Pancreas (tissue), 10 donors: ENCODE measurements around the gene IFNL1. TPM values are rescaled to one million over a fixed set of nuclear protein-coding genes. Genes with fewer than 3 reads are reported as not detected.

Experiments
- ATAC-seq, 4 donors: fragments of 200-7000 bp; cut with Tn5 transposase; one replicate each; pipeline versions ENCODE4 v1.8.0 to v1.9.1; 2020; ENCODE audit warnings: mild to moderate bottlenecking in 4 of 4, moderate library complexity in 4 of 4
- DNase-seq, 6 donors: peaks; one replicate each; pipeline ENCODE4 v3.0.0-alpha.2; 2020
- FAIRE-seq: peaks from 2 replicates; lab custom pipeline; 2012; peaks lifted over from hg19 to GRCh38; lab: Jason Lieb, UNC
- H3K27ac ChIP-seq, 4 donors: fragments of 200-600 bp; sonication (generic); 1 replicate in 3 of 4; 2 replicates in 1 of 4; pipeline versions ENCODE4 v1.5.0 to v1.8.0; 2020
- H3K27me3 ChIP-seq, 4 donors: fragments of 200-600 bp; one replicate each; pipeline ENCODE4 v1.8.0; 2021
- H3K36me3 ChIP-seq, 3 donors: fragments of 200-600 bp; sonication (generic) in 1 of 3; one replicate each; pipeline versions ENCODE4 v1.5.0 to v1.8.0; 2020 to 2021
- H3K4me1 ChIP-seq, 3 donors: fragments of 200-600 bp; one replicate each; pipeline ENCODE4 v1.8.0; 2021
- H3K4me3 ChIP-seq, 4 donors: fragments of 200-600 bp; sonication (generic) in 2 of 4; one replicate each; pipeline versions ENCODE4 v1.5.0 to v1.8.0; 2020 to 2021
- H3K9me3 ChIP-seq, 4 donors: fragments of 200-600 bp; one replicate each; pipeline ENCODE4 v1.8.0; 2021
- WGBS, 2 donors: extraction: QIAGEN DNeasy Blood & Tissue Kit; methylation state at CpG; one replicate each; pipeline ENCODE4 v1.1.7; 2013; 5-methylcytosine and 5-hydroxymethylcytosine counted together
- intact Hi-C, 3 donors: fragments of 100-400 bp; cut with DNase I; formaldehyde crosslinking; loops; one replicate each; pipeline versions ENCODE4 v1.11.1 to v1.14.2; 2022
- polyA plus RNA-seq, 2 donors: library from polyadenylated mRNA; stranded (reverse); fragments of 200-250 nt; gene quantifications; one replicate each; pipeline ENCODE4 v1.2.3, GENCODE V29; 2013
- total RNA-seq, 6 donors: library from RNA; stranded (reverse); fragmentation: NEBNext Ultra II Directional in 4 of 6; extraction: Animal tissue kit (Norgen Biotek cat#: 25700) in 4 of 6; gene quantifications; one replicate each; pipeline versions ENCODE4 v1.2.1 to v1.2.4, GENCODE V29; 2021 to 2023
- TF ChIP-seq, protein P1 (sequence below), 4 donors: fragments of 200-600 bp; sonication (generic) in 3 of 4; IDR thresholded peaks; one replicate each; pipeline versions ENCODE4 v1.5.0 to v1.8.0; 2021; ENCODE audit warnings: antibody characterized with exemption in 4 of 4
- donor health status: healthy with polysubstance abuse.
- donor health status: DM: no; HTN: no; CAD: no; lungs with moderate emphysema.
- donor health status: DM: no; HTN: no; CAD: no.
- donor health status: control.
- donor health status: control.
- donor health status: Bipolar disorder and iron deficiency.
- donor health status: DM: yes; HTN: yes; CAD: no.
- donor health status: DM: no; HTN: no; CAD: no.
- donor health status: DM: no; HTN: no; CAD: no.
- donor health status: DM: yes; HTN: yes; CAD: no.

Gene IFNL1
- total and polyA plus RNA-seq, 8 donors = not detected

DNA sequence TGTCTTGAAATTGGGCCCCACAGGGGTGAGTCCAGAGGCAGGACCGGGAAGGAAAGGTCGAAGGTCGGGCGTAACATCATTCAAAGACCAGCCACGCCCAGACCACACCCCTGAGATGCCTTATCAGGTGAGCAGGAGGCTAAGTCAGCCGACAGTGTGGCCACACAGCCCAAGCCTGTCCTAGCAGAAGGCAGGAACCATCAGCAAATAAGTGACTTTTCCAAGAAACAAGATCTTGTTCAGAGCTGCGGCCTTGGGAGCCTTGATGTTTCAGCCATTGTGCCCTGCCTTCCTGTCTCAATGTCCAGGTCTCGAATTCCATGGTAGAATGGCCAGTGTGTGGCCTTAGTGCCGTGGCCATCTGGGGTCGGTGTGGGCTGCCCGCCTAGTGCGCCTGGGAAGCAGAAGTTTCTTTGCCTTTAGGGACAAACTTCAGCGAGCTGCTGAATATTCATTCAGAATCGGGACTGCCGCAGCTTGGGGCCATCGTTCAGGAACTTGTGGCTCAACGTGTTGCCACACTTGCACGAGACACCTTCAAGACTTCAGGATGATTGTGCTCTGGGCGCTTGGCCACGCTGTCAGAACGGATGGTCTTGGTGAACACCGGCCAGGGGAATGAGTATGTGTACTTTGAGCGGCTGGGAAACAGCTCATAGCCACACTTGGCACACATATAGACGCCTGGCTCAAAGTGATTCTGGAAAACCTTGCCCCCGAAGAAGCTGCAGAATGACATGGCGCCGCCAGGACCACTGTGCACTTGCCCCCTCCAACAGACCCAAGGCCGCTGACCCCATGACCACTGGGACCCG lies 41.5 kb upstream of the IFNL1 start:
- WGBS, 2 donors = 85 to 86% methylated on average over 29 of the region's 29 CpGs
- Histone ChIP-seq H3K4me3 (no peak overlapping the region), H3K36me3 (no peaks in the 10 kb centered on the region), H3K4me1 (no peaks in the 10 kb centered on the region), H3K27me3 (no peaks in the 10 kb centered on the region), H3K9me3 (no peaks in the 10 kb centered on the region), H3K27ac (no peak overlapping the region)
- intact Hi-C loops = no loop called here
- TF ChIP-seq, protein P1, sequence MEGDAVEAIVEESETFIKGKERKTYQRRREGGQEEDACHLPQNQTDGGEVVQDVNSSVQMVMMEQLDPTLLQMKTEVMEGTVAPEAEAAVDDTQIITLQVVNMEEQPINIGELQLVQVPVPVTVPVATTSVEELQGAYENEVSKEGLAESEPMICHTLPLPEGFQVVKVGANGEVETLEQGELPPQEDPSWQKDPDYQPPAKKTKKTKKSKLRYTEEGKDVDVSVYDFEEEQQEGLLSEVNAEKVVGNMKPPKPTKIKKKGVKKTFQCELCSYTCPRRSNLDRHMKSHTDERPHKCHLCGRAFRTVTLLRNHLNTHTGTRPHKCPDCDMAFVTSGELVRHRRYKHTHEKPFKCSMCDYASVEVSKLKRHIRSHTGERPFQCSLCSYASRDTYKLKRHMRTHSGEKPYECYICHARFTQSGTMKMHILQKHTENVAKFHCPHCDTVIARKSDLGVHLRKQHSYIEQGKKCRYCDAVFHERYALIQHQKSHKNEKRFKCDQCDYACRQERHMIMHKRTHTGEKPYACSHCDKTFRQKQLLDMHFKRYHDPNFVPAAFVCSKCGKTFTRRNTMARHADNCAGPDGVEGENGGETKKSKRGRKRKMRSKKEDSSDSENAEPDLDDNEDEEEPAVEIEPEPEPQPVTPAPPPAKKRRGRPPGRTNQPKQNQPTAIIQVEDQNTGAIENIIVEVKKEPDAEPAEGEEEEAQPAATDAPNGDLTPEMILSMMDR (IDR thresholded peaks at IDR 0.05) = no peak
- ATAC-seq = no peak
- no peak for DNase-seq
- FAIRE-seq = no peak

DNA sequence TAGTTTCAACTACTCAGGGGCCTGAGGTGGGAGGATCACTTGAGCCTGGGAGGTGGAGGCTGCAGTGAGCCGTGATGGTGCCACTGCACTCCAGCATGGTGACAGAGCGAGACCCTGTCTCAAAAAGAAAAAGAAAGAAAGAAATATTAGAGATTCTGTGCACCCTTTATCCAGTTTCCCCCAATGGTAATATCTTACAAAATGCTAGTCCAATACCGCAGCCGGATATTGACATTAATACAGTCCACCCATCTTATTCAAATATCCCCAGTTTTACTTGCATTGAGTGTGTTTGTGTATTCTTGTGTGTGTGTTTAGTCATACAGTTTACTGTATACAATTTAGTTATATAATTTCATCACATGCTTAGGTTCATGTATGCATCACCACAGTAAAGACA lies 39.0 kb upstream of the IFNL1 start:
- Histone ChIP-seq H3K4me3 (no peak overlapping the region), H3K36me3 (no peaks in the 10 kb centered on the region), H3K4me1 (no peaks in the 10 kb centered on the region), H3K9me3 (no peaks in the 10 kb centered on the region), H3K27me3 (no peaks in the 10 kb centered on the region), H3K27ac (no peak overlapping the region)
- TF ChIP-seq, protein P1 (IDR thresholded peaks at IDR 0.05) = no peak
- intact Hi-C loops = no loop called here
- no peak for ATAC-seq
- FAIRE-seq = no peak
- 95 to 97% methylated on average over 4 of the region's 4 CpGs for WGBS, 2 donors
- DNase-seq = no peak

DNA sequence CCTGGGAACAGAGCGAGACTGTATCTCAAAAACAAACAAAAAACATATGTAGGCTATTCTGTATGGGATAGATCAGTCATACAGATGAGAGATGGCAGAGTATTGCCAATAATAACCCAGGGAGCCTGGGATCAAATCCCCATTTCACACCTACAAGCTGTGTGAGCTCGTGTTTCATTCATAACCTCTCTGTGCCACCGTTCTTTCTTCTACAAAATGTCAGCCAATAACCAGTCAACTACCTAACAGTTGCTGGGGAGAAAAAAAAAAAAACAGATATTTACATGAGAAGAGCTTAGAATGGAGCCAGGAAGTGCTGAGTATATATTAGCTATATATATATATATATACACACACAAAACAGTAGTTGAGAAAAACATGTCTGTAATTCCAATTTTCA lies 34.5 kb upstream of the IFNL1 start:
- no peak for FAIRE-seq
- ATAC-seq = no peak
- WGBS, 2 donors = 67 to 84% methylated on average over 3 of the region's 3 CpGs
- intact Hi-C loops = no loop called here
- H3K27ac ChIP-seq = no peak overlapping the region
- H3K4me3 ChIP-seq = no peak overlapping the region
- no peaks in the 10 kb centered on the region for H3K9me3 ChIP-seq
- no peaks in the 10 kb centered on the region for H3K36me3 ChIP-seq
- DNase-seq = no peak
- TF ChIP-seq, protein P1 (IDR thresholded peaks at IDR 0.05) = no peak
- H3K4me1 ChIP-seq = peaks cover 0 to 8% (median 0%) of the 10 kb centered on the region in 3 donors
- H3K27me3 ChIP-seq = no peaks in the 10 kb centered on the region

DNA sequence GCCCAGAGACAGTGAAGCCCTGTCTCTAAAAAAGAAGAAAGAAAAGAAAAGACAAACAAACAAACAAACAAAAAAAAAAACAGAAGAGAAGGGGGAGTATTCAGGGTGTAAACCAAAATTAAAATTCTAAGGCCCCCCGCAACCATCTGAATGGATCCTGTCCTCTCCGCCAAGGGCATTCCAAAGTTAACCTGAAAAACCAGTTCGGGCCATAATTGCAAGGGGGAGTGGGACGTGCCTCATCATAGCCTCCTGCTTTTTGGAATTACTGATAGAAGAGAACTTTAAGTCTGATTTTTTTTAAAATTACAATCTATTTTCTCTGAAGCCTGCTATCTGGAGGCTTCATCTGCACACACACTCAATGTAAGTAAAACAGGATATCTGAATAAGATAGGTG lies 33.7 kb upstream of the IFNL1 start:
- FAIRE-seq (no peak), ATAC-seq (no peak), DNase-seq (no peak)
- H3K9me3 ChIP-seq = no peaks in the 10 kb centered on the region
- H3K27ac ChIP-seq = no peak overlapping the region
- no peaks in the 10 kb centered on the region for H3K36me3 ChIP-seq
- no peaks in the 10 kb centered on the region for H3K27me3 ChIP-seq
- peaks cover 0 to 8% (median 0%) of the 10 kb centered on the region in 3 donors for H3K4me1 ChIP-seq
- intact Hi-C loops = no loop called here
- 81 to 83% methylated on average over 4 of the region's 4 CpGs for WGBS, 2 donors
- H3K4me3 ChIP-seq = no peak overlapping the region
- TF ChIP-seq, protein P1 (IDR thresholded peaks at IDR 0.05) = no peak

DNA sequence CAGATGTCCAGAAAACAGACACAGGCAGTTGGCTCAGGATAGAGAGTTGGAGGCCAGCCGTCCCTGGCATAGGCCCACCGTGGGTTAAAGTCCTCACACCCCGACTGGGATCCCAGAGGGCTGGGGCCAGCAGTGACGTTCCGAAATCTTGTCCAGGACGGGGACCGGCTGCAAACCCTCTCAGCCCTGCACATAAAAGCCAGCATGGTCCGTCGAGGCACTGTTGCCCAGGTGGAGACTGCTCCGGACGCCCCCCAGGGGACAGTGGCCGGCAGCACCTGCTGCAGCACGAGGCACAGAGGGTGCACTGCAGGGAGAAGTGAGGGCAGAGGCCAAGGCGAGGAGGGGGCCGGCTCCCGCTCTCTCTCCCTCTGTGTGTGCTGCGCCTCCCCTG lies 32.3 kb upstream of the IFNL1 start:
- Histone ChIP-seq H3K27ac (no peak overlapping the region), H3K9me3 (no peaks in the 10 kb centered on the region), H3K4me1 (peaks cover 0 to 8% (median 0%) of the 10 kb centered on the region in 3 donors), H3K4me3 (no peak overlapping the region), H3K27me3 (no peaks in the 10 kb centered on the region), H3K36me3 (no peaks in the 10 kb centered on the region)
- intact Hi-C loops = no loop called here
- TF ChIP-seq, protein P1 (IDR thresholded peaks at IDR 0.05) = no peak
- WGBS, 2 donors = 14% methylated on average over 15 to 17 of the region's 17 CpGs
- ATAC-seq (peak; percentile 29 to 72 (median 59)), DNase-seq (peak in 4 of 6 donors; percentile 12 to 68 (median 43)), FAIRE-seq (no peak)
